Putamen (tissue), 1 donor: ENCODE results near the gene COQ9.
"Not testable (repeated sequence)": the region's sequence is repeated elsewhere in the genome, so short reads cannot be mapped to it uniquely, and the experiment has no call there.

Experiments used
- DNase-seq: peaks from one replicate; pipeline ENCODE4 v3.0.0-alpha.2; 2016; ENCODE audit warnings: low spot score

The COQ9 gene

DNA sequence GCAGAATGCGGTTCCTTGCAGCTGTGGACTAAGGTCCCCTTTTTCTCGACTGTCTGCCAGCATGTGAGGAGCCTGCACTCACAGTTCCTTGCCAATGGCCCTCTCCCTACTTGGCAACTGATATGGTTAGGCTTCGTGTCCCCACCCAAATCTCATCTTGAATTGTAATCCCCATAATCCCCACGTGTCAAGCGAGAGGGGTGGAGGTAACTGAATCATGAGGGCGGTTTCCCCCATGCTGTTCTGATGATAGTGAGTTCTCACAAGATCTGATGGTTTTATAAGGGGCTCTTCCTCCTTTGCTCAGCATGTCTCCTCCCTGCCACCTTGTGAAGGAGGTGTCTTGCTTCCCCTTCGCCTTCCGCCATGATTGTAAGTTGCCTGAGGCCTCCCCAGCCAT is 20.0 kb upstream of the COQ9 start:
- DNase-seq: no peak

DNA sequence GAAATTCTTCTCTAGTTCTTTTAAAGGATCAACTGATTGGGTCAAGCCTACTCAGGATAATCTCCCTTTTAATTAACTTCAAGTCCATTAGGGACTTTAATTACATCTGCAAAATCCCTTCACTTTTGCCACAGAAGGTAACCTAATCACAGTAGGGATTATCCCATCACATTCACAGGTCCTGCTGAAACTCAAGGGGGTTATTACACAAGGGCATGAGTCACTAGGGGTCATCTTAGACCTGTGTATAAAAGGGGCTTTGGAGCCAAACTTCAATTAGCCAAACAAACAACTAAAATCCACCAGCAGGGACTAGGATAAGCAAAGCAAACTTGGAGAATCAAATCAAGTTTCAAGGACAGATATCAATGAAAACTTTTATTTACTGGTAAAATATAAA is 19.5 kb upstream of the COQ9 start:
- no peak for DNase-seq

DNA sequence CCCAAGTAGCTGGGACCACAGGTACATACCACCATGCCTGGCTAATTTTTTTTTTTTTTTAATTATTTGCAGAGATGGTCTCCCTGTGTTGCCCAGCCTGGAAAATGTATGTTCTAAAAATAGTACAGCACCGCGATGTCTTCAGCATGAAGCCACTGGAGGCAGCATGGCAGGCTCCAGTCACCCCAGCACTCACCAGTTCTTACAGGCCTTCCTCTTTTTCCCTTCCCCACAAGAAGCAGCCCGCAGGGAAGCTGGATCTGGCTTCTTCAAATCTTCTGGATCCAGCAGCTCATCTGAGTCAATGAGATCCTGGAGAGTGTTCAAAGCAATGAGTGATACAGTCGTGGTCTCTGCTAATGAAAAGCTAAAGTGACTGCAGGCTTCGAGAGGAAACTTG is 16.3 kb upstream of the COQ9 start:
- no peak for DNase-seq

GRCh38 chr16:57432505-57432904 is 14.8 kb upstream of the COQ9 start:
- no peak for DNase-seq

DNA sequence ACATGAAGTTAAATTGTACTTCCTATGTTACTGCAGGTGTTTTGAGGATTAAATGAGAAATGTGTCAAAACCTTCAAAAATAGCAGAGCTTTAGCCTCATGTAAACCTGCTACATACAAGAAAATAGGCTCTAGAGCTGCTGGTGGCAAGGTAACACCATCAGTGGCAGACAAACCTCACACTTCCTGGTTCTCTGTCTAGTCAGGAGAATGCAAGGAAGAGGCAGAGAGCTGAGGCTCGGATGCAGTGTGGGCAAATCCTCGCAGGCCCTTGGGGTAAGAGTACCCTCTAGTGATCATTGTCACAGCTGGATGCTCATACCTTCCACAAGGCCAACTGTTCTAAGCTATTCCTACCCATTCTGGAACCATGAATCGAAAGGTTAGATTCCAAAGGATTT is 14.3 kb upstream of the COQ9 start:
- no peak for DNase-seq

GRCh38 chr16:57434003-57434402 is 13.3 kb upstream of the COQ9 start:
- DNase-seq: no peak

- no peak for DNase-seq
Measured at GRCh38 chr16:57435838-57436237, 11.4 kb upstream of the COQ9 start.

- not testable (repeated sequence) for DNase-seq
Measured at GRCh38 chr16:57439947-57440346, 7.3 kb upstream of the COQ9 start.

- DNase-seq: not testable (repeated sequence)
Measured at GRCh38 chr16:57440551-57440950, 6.7 kb upstream of the COQ9 start.

- DNase-seq: no peak
Measured at GRCh38 chr16:57444711-57445110, 2.6 kb upstream of the COQ9 start.

GRCh38 chr16:57445510-57445909 is 1.8 kb upstream of the COQ9 start:
- DNase-seq: no peak

GRCh38 chr16:57446531-57447185 is 621 bp upstream of the COQ9 start:
- DNase-seq: no peak

DNA sequence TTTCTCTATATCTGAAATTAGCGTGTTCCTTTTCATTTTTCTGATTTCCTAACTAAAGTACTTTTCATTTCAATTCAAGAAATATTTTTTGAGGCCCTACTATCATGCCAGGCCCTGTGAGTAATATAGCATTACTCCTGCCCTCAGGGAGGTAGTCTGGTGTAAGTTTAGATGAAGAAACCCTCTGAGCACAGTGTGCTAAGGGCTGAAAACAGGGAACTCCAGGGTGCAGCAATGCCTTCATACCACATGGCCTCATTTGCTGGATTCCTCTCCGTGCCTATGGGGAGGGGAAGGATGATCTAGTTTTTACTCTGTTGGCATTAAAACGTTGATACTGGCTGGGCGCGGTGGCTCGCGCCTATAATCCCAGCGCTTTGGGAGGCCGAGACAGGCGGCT is 4.7 kb downstream of the COQ9 start:
- DNase-seq: no peak

GRCh38 chr16:57462209-57462977 is 15.1 kb downstream of the COQ9 start, which contains the start of gene POLR2C:
POLR2C (plus strand) TSS chr16:57462679; CDS start chr16:57462725, 46 bp downstream.
- DNase-seq: peak; percentile 77

DNA sequence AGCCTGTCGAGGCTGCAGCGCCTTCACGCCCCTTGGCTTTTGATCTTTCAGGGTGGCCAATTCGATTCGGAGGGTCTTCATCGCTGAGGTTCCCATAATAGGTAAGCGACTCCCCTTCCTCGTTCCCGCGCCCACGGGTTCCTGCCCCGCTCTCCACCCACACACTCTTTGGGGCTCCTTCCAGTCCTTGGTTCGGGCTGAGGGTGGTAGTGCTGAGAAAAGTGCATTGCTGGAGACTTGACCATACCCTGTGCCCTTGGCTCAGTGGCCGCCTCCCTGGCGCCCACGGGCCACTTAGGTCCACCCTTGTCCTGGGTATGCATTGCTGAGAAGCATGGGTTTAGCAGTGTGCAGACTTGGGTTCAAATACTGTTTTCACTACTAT is 15.7 kb downstream of the COQ9 start:
- no peak for DNase-seq

DNA sequence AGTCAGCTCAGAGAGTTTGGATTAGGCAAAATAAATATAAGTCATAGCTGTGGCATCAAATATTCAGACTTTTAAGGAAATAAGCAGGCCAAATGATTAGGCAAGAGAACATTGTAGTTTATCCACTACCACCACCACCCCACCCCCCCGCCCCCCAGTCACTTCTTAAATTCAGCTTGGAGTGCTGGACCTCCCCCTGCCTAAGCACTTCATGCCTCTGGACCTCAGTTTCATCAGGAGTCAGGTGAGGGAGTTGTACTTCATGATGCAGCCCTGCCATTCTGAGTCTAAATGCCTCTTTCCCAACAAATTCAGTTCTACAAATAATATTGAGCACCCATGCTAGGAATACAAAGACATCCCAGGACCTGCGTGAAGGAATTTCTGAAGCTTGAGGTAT is 17.2 kb downstream of the COQ9 start:
- DNase-seq: no peak

GRCh38 chr16:57468346-57468745 is 21.1 kb downstream of the COQ9 start:
- no peak for DNase-seq

GRCh38 chr16:57469046-57469445 is 21.8 kb downstream of the COQ9 start:
- DNase-seq: no peak

DNA sequence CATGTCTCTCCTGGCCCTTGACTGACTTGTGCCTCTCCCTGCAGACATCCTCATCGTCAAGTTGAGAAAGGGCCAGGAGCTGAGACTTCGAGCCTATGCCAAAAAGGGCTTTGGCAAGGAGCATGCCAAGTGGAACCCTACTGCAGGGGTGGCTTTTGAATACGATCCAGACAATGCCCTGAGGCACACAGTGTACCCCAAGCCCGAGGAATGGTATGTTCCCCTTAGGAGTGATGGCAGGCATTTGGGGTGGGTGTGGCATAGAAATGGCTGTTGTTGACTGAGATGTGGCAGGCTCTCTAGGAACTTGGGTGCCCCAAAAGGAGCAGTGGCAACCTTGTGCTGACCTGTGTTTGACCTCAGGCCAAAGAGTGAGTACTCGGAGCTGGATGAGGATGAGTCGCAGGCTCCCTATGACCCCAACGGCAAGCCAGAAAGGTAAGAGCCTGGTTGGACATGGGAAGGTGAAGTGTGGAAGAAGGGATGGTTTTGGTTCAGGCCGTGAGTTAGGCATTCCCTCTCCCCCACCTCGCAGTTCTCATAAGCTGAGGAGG is 22.7 kb downstream of the COQ9 start:
- DNase-seq: no peak

GRCh38 chr16:57470711-57471110 is 23.4 kb downstream of the COQ9 start:
- no peak for DNase-seq

DNA sequence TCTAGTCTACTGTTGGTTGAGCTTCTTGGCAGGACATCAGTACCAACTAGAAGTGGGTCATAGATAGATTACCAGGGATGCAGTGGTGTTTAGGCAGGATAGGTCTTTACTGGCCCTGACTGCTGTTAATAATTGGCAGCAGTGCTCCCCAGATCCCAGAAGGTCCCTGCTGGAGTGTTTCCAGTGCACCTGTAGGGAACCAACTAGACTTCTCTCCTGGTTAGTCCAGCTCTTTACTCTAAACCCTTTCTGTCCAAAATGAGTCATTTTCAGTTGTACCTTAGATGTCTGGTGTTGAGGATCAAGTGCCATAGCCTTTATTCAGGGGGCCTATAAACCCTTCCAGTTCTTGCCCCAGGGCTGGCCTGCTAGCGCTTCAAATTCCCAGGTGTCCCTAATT is 23.9 kb downstream of the COQ9 start:
- no peak for DNase-seq

GRCh38 chr16:57471852-57472664 is 24.8 kb downstream of the COQ9 start:
- DNase-seq: no peak

DNA sequence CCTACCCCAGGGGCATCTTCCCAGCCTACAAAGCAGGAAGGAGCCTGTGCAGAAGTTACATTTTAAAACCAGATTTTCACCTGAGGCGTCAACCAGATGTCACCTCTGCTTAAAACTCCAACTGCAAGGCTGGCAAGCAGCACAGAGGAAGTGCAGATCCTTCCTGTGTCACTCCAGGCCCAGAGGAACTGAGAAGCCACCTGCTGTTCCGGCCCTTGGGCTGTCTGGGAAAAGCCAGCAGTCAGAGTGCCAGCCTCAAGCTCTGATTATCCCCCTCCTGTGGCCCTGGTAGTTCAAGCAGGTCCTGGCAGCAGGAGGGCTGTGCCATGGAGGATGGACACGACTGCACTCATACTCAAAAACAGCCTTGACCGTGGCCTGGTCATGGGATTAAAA is 25.4 kb downstream of the COQ9 start:
- no peak for DNase-seq
